Breast epithelium (tissue), 4 donors: ENCODE data around the gene RNU1-2. TPM values are rescaled to one million over a fixed set of nuclear protein-coding genes. Genes with fewer than 3 reads are reported as not detected.
A peak's percentile ranks its signal among the peaks of the same experiment; 100 is the strongest.
"Not testable (repeated sequence)": the region's sequence is repeated elsewhere in the genome, so short reads cannot be mapped to it uniquely, and the experiment has no call there.

Source experiments
- DNase-seq, 2 donors: peaks; one replicate each; pipeline ENCODE4 v3.0.0-alpha.2; 2019; ENCODE audit warnings: low spot score in 2 of 2
- H3K27ac ChIP-seq, 2 donors: fragments of 200-600 bp; sonication (generic) in 1 of 2; one replicate each; pipeline ENCODE4 v1.5.1; 2016 to 2019; ENCODE audit warnings: mild to moderate bottlenecking in 1 of 2
- H3K27me3 ChIP-seq, 2 donors: fragments of 200-600 bp; sonication (generic) in 1 of 2; one replicate each; pipeline versions ENCODE4 v1.5.1 to v1.6.0; 2017 to 2019; ENCODE audit warnings: control low read depth in 1 of 2, mild to moderate bottlenecking in 1 of 2
- H3K36me3 ChIP-seq: fragments of 200-600 bp; one replicate; pipeline ENCODE4 v1.5.1; 2019
- H3K4me1 ChIP-seq, 2 donors: fragments of 200-600 bp; sonication (generic); one replicate each; pipeline ENCODE4 v1.5.1; 2016 to 2019; ENCODE audit warnings: control low read depth in 1 of 2
- H3K4me3 ChIP-seq, 3 donors: fragments of 200-600 bp; sonication (generic); 1 replicate in 2 of 3; 2 replicates in 1 of 3; pipeline ENCODE4 v1.5.1; 2016 to 2019; ENCODE audit warnings: mild to moderate bottlenecking in 3 of 3, moderate library complexity in 2 of 3
- H3K9me3 ChIP-seq, 2 donors: fragments of 200-600 bp; sonication (generic) in 1 of 2; one replicate each; pipeline ENCODE4 v1.5.1; 2016 to 2019; ENCODE audit warnings: control low read depth in 1 of 2
- CTCF ChIP-seq, 3 donors: fragments of 450-650 bp; IDR thresholded peaks; one replicate each; pipeline ENCODE4 v1.5.1; 2016 to 2017; ENCODE audit warnings: antibody characterized with exemption in 3 of 3, mild to moderate bottlenecking in 3 of 3, moderate library complexity in 3 of 3
- POLR2A ChIP-seq: fragments of 450-650 bp; IDR thresholded peaks from one replicate; pipeline ENCODE4 v1.6.1; 2016; ENCODE audit warnings: antibody characterized with exemption, mild to moderate bottlenecking, moderate library complexity
- POLR2AphosphoS5 ChIP-seq, 3 donors: sonication (generic); formaldehyde crosslinking; IDR thresholded peaks; one replicate each; pipeline ENCODE4 v1.6.1; 2017; ENCODE audit warnings: antibody characterized with exemption in 3 of 3
- intact Hi-C: fragments of 100-400 bp; cut with DNase I; formaldehyde crosslinking; loops from one replicate; pipeline ENCODE4 v1.15.1; 2023; ENCODE audit warnings: low total_unique reads
- total RNA-seq, 3 donors: library from RNA; depleted of rRNA; stranded (reverse); fragments of >200 nt; gene quantifications; one replicate each; pipeline ENCODE4 v1.1.0, GENCODE V29; 2016

RNU1-2 gene
- total RNA-seq, 3 donors from 2014 or later, result under 0.01 TPM

- Histone ChIP-seq H3K9me3 (no peaks in the 10 kb centered on the region), H3K27me3 (no peaks in the 10 kb centered on the region), H3K36me3 (no peaks in the 10 kb centered on the region), H3K4me1 (peaks cover 0 to 9% of the 10 kb centered on the region in 2 donors), H3K4me3 (no peak overlapping the region), H3K27ac (peak overlapping the region; percentile 2 to 64)
- no peak for TF ChIP-seq CTCF (IDR thresholded peaks at IDR 0.05)
- TF ChIP-seq POLR2A, result no peak
- TF ChIP-seq POLR2AphosphoS5 (IDR thresholded peaks at IDR 0.05), result no peak
- DNase-seq, result no peak
- intact Hi-C loops, result no loop called here
These were observed 30.8 kb downstream of the RNU1-2 start for GRCh38 chr1:16926491-16927073.

- intact Hi-C loops, result no loop called here
- DNase-seq, result no peak
These were observed 31.5 kb downstream of the RNU1-2 start for GRCh38 chr1:16927256-16927655.

GRCh38 chr1:16927711-16928485, 32.1 kb downstream of the RNU1-2 start:
- H3K27me3 ChIP-seq, result no peaks in the 10 kb centered on the region
- DNase-seq, result no peak
- peaks cover 0 to 5% of the 10 kb centered on the region in 2 donors for H3K4me1 ChIP-seq
- TF ChIP-seq CTCF (IDR thresholded peaks at IDR 0.05) (no peak), POLR2AphosphoS5 (IDR thresholded peaks at IDR 0.05) (no peak), POLR2A (no peak)
- H3K27ac ChIP-seq, result no peak overlapping the region
- H3K36me3 ChIP-seq, result no peaks in the 10 kb centered on the region
- no peaks in the 10 kb centered on the region for H3K9me3 ChIP-seq
- no peak overlapping the region for H3K4me3 ChIP-seq
- intact Hi-C loops, result no loop called here

More at GRCh38 chr1:16927256-16927655, 31.5 kb downstream of the RNU1-2 start:
- H3K27me3 ChIP-seq, result no peaks in the 10 kb centered on the region
- peaks cover 0 to 5% of the 10 kb centered on the region in 2 donors for H3K4me1 ChIP-seq
- H3K4me3 ChIP-seq, result no peak overlapping the region
- TF ChIP-seq POLR2A (no peak), CTCF (IDR thresholded peaks at IDR 0.05) (no peak), POLR2AphosphoS5 (IDR thresholded peaks at IDR 0.05) (no peak)
- no peaks in the 10 kb centered on the region for H3K36me3 ChIP-seq
- no peaks in the 10 kb centered on the region for H3K9me3 ChIP-seq
- H3K27ac ChIP-seq, result no peak overlapping the region

GRCh38 chr1:16929146-16930041, 33.6 kb downstream of the RNU1-2 start:
- H3K4me3 ChIP-seq, H3K27me3 ChIP-seq, H3K9me3 ChIP-seq, intact Hi-C loops, DNase-seq, H3K4me1 ChIP-seq, H3K36me3 ChIP-seq, H3K27ac ChIP-seq: not testable (repeated sequence)

GRCh38 chr1:16931206-16931934, 35.6 kb downstream of the RNU1-2 start:
- H3K27me3 ChIP-seq, H3K36me3 ChIP-seq, DNase-seq, H3K9me3 ChIP-seq, H3K4me1 ChIP-seq, H3K4me3 ChIP-seq, H3K27ac ChIP-seq, intact Hi-C loops: not testable (repeated sequence)

GRCh38 chr1:16933945-16934344, 38.2 kb downstream of the RNU1-2 start:
- H3K27me3 ChIP-seq, H3K9me3 ChIP-seq, H3K36me3 ChIP-seq, DNase-seq, H3K27ac ChIP-seq, H3K4me3 ChIP-seq, H3K4me1 ChIP-seq, intact Hi-C loops: not testable (repeated sequence)

GRCh38 chr1:16936580-16936979, 40.8 kb downstream of the RNU1-2 start:
- H3K27ac ChIP-seq, H3K36me3 ChIP-seq, intact Hi-C loops, H3K4me1 ChIP-seq, H3K27me3 ChIP-seq, DNase-seq, H3K9me3 ChIP-seq, H3K4me3 ChIP-seq: not testable (repeated sequence)
